AG04450 (cell line): ENCODE data around the gene DNAH1. TPM values are rescaled to one million over a fixed set of nuclear protein-coding genes. Genes with fewer than 3 reads are reported as not detected.

ENCODE experiments used
- CTCF ChIA-PET: fragments of 300-600, 350-600 bp; formaldehyde crosslinking; extraction: SDS; loops from one replicate; lab custom pipeline; 2022; ENCODE audit warnings: antibody characterized with exemption, inconsistent platforms; lab: Charles Lee
- POLR2A ChIA-PET: fragments of 350-600 bp; formaldehyde crosslinking; extraction: SDS; loops from one replicate; lab custom pipeline; 2021; ENCODE audit warnings: antibody characterized with exemption, inconsistent platforms; lab: Yijun Ruan, JAX
- DNase-seq: peaks from one replicate; pipeline ENCODE4 v3.0.0-alpha.2; 2011; ENCODE audit warnings: low read depth, low spot score
- H3K27ac ChIP-seq: one replicate; pipeline ENCODE4 v1.5.1; 2012; ENCODE audit warnings: low read depth, low read length, control low read depth
- H3K27me3 ChIP-seq: one replicate; pipeline ENCODE4 v1.6.0; 2012; ENCODE audit warnings: low read length; ENCODE audit not compliant: control insufficient read depth, insufficient read depth
- H3K4me3 ChIP-seq: 2 replicates; pipeline ENCODE4 v1.5.1; 2011; ENCODE audit warnings: mild to moderate bottlenecking, low read depth, low read length, control low read depth
- H3K9me3 ChIP-seq: 2 replicates; pipeline ENCODE4 v1.5.1; 2012; ENCODE audit warnings: low read length; ENCODE audit not compliant: control insufficient read depth, insufficient read depth
- polyA plus RNA-seq: library from polyadenylated mRNA; depleted of rRNA; stranded (reverse); fragments of >200 nt; gene quantifications from 2 replicates; pipeline ENCODE4 v1.2.3, GENCODE V29; 2011
- TF ChIP-seq, protein P1 (sequence below): IDR thresholded peaks from 2 replicates; pipeline ENCODE4 v1.5.1; 2011; ENCODE audit warnings: low read depth, low read length, control low read depth, inconsistent platforms

DNAH1 gene
- polyA plus RNA-seq, 1 experiment: 1.4 TPM

GRCh38 chr3:52349131-52349530, 33.0 kb downstream of the DNAH1 start:
- H3K4me3 ChIP-seq: no peak overlapping the region
- TF ChIP-seq, protein P1, sequence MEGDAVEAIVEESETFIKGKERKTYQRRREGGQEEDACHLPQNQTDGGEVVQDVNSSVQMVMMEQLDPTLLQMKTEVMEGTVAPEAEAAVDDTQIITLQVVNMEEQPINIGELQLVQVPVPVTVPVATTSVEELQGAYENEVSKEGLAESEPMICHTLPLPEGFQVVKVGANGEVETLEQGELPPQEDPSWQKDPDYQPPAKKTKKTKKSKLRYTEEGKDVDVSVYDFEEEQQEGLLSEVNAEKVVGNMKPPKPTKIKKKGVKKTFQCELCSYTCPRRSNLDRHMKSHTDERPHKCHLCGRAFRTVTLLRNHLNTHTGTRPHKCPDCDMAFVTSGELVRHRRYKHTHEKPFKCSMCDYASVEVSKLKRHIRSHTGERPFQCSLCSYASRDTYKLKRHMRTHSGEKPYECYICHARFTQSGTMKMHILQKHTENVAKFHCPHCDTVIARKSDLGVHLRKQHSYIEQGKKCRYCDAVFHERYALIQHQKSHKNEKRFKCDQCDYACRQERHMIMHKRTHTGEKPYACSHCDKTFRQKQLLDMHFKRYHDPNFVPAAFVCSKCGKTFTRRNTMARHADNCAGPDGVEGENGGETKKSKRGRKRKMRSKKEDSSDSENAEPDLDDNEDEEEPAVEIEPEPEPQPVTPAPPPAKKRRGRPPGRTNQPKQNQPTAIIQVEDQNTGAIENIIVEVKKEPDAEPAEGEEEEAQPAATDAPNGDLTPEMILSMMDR: no peak
- H3K9me3 ChIP-seq: no peaks in the 10 kb centered on the region; the same call in 1 of the 2 replicates
- no peak for DNase-seq
- POLR2A ChIA-PET: no interaction called here
- H3K27me3 ChIP-seq: no peaks in the 10 kb centered on the region
- no peak overlapping the region for H3K27ac ChIP-seq
- CTCF ChIA-PET: no interaction called here

- H3K9me3 ChIP-seq: no peaks in the 10 kb centered on the region; the same call in 1 of the 2 replicates
- CTCF ChIA-PET: interaction anchor here (1.2 kb wide), 1 partner anchor 10 kb away, joined by 6 read pairs; no protein-coding TSS in a partner anchor
- no peaks in the 10 kb centered on the region for H3K27me3 ChIP-seq
- POLR2A ChIA-PET: no interaction called here
- no peak overlapping the region for H3K4me3 ChIP-seq
- DNase-seq: no peak
- no peak overlapping the region for H3K27ac ChIP-seq
- TF ChIP-seq, protein P1: no peak
Observed at GRCh38 chr3:52349611-52350395, 33.7 kb downstream of the DNAH1 start.

GRCh38 chr3:52350416-52350815, 34.3 kb downstream of the DNAH1 start:
- ChIA-PET POLR2A (no interaction called here), CTCF (interaction anchor here (1.2 kb wide), 1 partner anchor 11 kb away, joined by 6 read pairs; no protein-coding TSS in a partner anchor)
- TF ChIP-seq, protein P1: no peak

GRCh38 chr3:52350981-52351761, 35.1 kb downstream of the DNAH1 start:
- CTCF ChIA-PET: interaction anchor here (1.2 to 1.8 kb wide), 3 partner anchors 12 to 96 kb away, joined by 3 to 6 read pairs (median 5); no protein-coding TSS in a partner anchor
- POLR2A ChIA-PET: no interaction called here
- no peak for DNase-seq

More at GRCh38 chr3:52350416-52350815, 34.3 kb downstream of the DNAH1 start:
- DNase-seq: no peak
- Histone ChIP-seq H3K27ac (no peak overlapping the region), H3K27me3 (no peaks in the 10 kb centered on the region), H3K9me3 (no peaks in the 10 kb centered on the region; the same call in 1 of the 2 replicates), H3K4me3 (no peak overlapping the region)

More at GRCh38 chr3:52350981-52351761, 35.1 kb downstream of the DNAH1 start:
- H3K4me3 ChIP-seq: no peak overlapping the region
- TF ChIP-seq, protein P1: no peak
- no peak overlapping the region for H3K27ac ChIP-seq
- no peaks in the 10 kb centered on the region for H3K27me3 ChIP-seq
- no peaks in the 10 kb centered on the region; the same call in 1 of the 2 replicates for H3K9me3 ChIP-seq
